ENCODE results near the gene DPP9. TPM values are rescaled to one million over a fixed set of nuclear protein-coding genes. Genes with fewer than 3 reads are reported as not detected.
A peak's percentile ranks its signal among the peaks of the same experiment; 100 is the strongest.

DPP9 gene
- total and polyA plus RNA-seq, 2 of the 13 experiments (the other 11 are each of a cell fraction or from before 2014, with no cell fraction given) = 8.4 to 25.8 TPM

- TF ChIP-seq HMGXB3 (CRISPR knock-in tag; IDR thresholded peaks at IDR 0.05; ENCODE audit: borderline replicate concordance) = no peak
- no peak for TF ChIP-seq KLF13 (CRISPR knock-in tag; IDR thresholded peaks at IDR 0.05)
- no peak for TF ChIP-seq KLF12 (CRISPR knock-in tag; IDR thresholded peaks at IDR 0.05; ENCODE audit: borderline replicate concordance)
- TF ChIP-seq ZBTB42 (CRISPR knock-in tag; IDR thresholded peaks at IDR 0.05) = no peak
- no peak for TF ChIP-seq PHF20 (CRISPR knock-in tag; IDR thresholded peaks at IDR 0.05)
- peak; percentile 84 for TF ChIP-seq SMC3 (IDR thresholded peaks at IDR 0.05; ENCODE audit: low read length)
- no peak for TF ChIP-seq HIC2 (CRISPR knock-in tag; IDR thresholded peaks at IDR 0.05; ENCODE audit: low read depth)
- no peak for TF ChIP-seq ZNF24 (IDR thresholded peaks at IDR 0.05)
- no peak for TF ChIP-seq SMARCE1 (IDR thresholded peaks at IDR 0.05; ENCODE audit: borderline replicate concordance)
- no peak for TF ChIP-seq TRIM24 (CRISPR knock-in tag; IDR thresholded peaks at IDR 0.05)
- TF ChIP-seq CHD4 (IDR thresholded peaks at IDR 0.05; ENCODE audit: borderline replicate concordance, low read length) = peak; percentile 98
- TF ChIP-seq MTA1 (CRISPR knock-in tag; IDR thresholded peaks at IDR 0.05; ENCODE audit: borderline replicate concordance) = no peak
- no peak for TF ChIP-seq KMT2A (CRISPR knock-in tag; IDR thresholded peaks at IDR 0.05)
- no peak for TF ChIP-seq DMTF1 (CRISPR knock-in tag; IDR thresholded peaks at IDR 0.05)
- no peak for TF ChIP-seq ZSCAN12 (CRISPR knock-in tag; IDR thresholded peaks at IDR 0.05)
- TF ChIP-seq YEATS4 (CRISPR knock-in tag; IDR thresholded peaks at IDR 0.05; ENCODE audit: borderline replicate concordance) = no peak
- no peak for TF ChIP-seq LBX2 (CRISPR knock-in tag; IDR thresholded peaks at IDR 0.05; ENCODE audit: borderline replicate concordance)
- TF ChIP-seq POLR2AphosphoS2 (IDR thresholded peaks at IDR 0.05; ENCODE audit: low read depth, low read length) = no peak
- TF ChIP-seq ONECUT2 (CRISPR knock-in tag; IDR thresholded peaks at IDR 0.05) = no peak
- no peak for TF ChIP-seq PHF8 (CRISPR knock-in tag; IDR thresholded peaks at IDR 0.05)
- TF ChIP-seq ATF5 (CRISPR knock-in tag; IDR thresholded peaks at IDR 0.05; ENCODE audit: low read depth) = no peak
These were observed 90.3 kb downstream of the DPP9 start (continued) for GRCh38 chr19:4633140-4633967.
